ENCODE data around the gene SPAG8. TPM values are rescaled to one million over a fixed set of nuclear protein-coding genes. Genes with fewer than 3 reads are reported as not detected.

Gene SPAG8
- total RNA-seq, 1 experiment from 2014 or later = 0.50 TPM

DNA sequence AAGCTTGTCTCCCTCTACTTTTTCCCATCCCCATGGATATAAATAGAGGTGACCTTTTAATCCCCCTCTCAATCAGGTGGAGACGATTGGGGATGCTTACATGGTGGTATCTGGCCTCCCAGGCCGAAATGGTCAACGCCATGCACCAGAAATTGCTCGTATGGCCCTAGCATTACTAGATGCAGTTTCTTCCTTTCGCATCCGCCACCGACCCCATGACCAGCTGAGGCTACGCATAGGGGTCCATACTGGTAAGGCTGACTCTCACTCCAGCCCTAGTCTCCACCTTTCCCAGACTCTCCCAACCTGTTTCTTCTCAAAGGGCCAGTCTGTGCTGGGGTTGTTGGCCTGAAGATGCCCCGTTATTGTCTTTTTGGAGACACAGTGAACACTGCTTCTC, 3.6 kb downstream of the SPAG8 start:
- H3K4me1 ChIP-seq (ENCODE audit: insufficient read depth, low read length) = no peaks in the 10 kb centered on the region
- H3K4ac ChIP-seq (ENCODE audit: low read depth, low read length) = no peak overlapping the region
- H2BK120ac ChIP-seq (ENCODE audit: low read depth, low read length, poor library complexity, severe bottlenecking) = no peak overlapping the region
- H4K5ac ChIP-seq (ENCODE audit: insufficient read length, low read depth, low read length) = no peak overlapping the region
- H2BK5ac ChIP-seq (ENCODE audit: insufficient read length, low read length) = no peak overlapping the region
- H3T11ph ChIP-seq (ENCODE audit: low read length) = no peak overlapping the region
- H3K4me3 Mint-ChIP-seq = no peak overlapping the region
- no peak overlapping the region for H3K27ac Mint-ChIP-seq
- no peak overlapping the region for H4K8ac ChIP-seq (replicated peaks; ENCODE audit: insufficient read length, low read depth, low read length)
- no peak overlapping the region for H3K9ac ChIP-seq (ENCODE audit: extremely low read depth, insufficient read length, low read length)
- no peak overlapping the region for H2BK20ac ChIP-seq (ENCODE audit: low read depth, low read length, poor library complexity, severe bottlenecking)
- no peak overlapping the region for H3K4me2 ChIP-seq (ENCODE audit: insufficient read depth, insufficient read length, low read length)
- no peak overlapping the region for H2AFZ ChIP-seq (ENCODE audit: low read length)
- no peak overlapping the region for H3K27ac ChIP-seq (ENCODE audit: insufficient read length, low read depth, low read length)
- peaks cover 5% of the 10 kb centered on the region for H3K27me3 Mint-ChIP-seq (ENCODE audit: low read depth)
- H3K79me1 ChIP-seq (ENCODE audit: insufficient read depth, low read depth, low read length, poor library complexity, severe bottlenecking) = no peaks in the 10 kb centered on the region
- peaks cover 11 to 22% (median 16%) of the 10 kb centered on the region in 3 experiments for H3K36me3 Mint-ChIP-seq (ENCODE audit: insufficient read depth in 1 of 3, low read depth in 3 of 3)
- no peaks in the 10 kb centered on the region for H3K27me3 ChIP-seq (ENCODE audit: insufficient read depth, low read length)
- no peak for TF ChIP-seq CTCF (conservative IDR thresholded peaks at IDR 0.05)
- no peak overlapping the region for H2AK5ac ChIP-seq (ENCODE audit: insufficient read length, low read length)
- H3K9me3 Mint-ChIP-seq = no peaks in the 10 kb centered on the region; a peak in 1 of 5 replicates
- H3K18ac ChIP-seq (ENCODE audit: insufficient read length, low read depth, low read length) = no peak overlapping the region
- DNase-seq = no peak
- H3K9me3 ChIP-seq (ENCODE audit: control insufficient read depth, low read depth, low read length) = no peaks in the 10 kb centered on the region
- no peak overlapping the region for H4K91ac ChIP-seq (ENCODE audit: insufficient read length, low read depth, low read length)
- peaks cover 9% of the 10 kb centered on the region in 2 experiments for H3K4me1 Mint-ChIP-seq
- H3K79me2 ChIP-seq (ENCODE audit: insufficient read depth, low read length) = no peaks in the 10 kb centered on the region
- H2BK12ac ChIP-seq (ENCODE audit: insufficient read length, low read depth, low read length) = no peak overlapping the region
- H4K20me1 ChIP-seq (ENCODE audit: control insufficient read depth, insufficient read depth, insufficient read length) = no peaks in the 10 kb centered on the region
- WGBS (ENCODE audit: extremely low coverage, insufficient read length, low lambda C conversion rate) = no CpG with 5 or more reads among the region's 9 CpGs
- no peak overlapping the region for H2BK15ac ChIP-seq (ENCODE audit: low read depth, low read length)
- peaks cover 4% of the 10 kb centered on the region for H3K23me2 ChIP-seq (ENCODE audit: insufficient read length, low read depth, low read length, poor library complexity, severe bottlenecking)
- no peak overlapping the region for H3K23ac ChIP-seq (ENCODE audit: insufficient read length, low read depth, low read length)
- H3K56ac ChIP-seq (ENCODE audit: insufficient read length, low read depth, low read length) = no peak overlapping the region
- no peak overlapping the region for H3K14ac ChIP-seq (ENCODE audit: insufficient read depth, low read length)

Data from H9 (cell line).